Duodenal mucosa (tissue), 2 donors: ENCODE data around the gene TSC22D3.
"Not testable (repeated sequence)": the region's sequence is repeated elsewhere in the genome, so short reads cannot be mapped to it uniquely, and the experiment has no call there.

ENCODE experiments used
- H3K27ac ChIP-seq: one replicate; pipeline ENCODE4 v1.7.0; 2013; ENCODE audit warnings: low read depth, low read length
- H3K27me3 ChIP-seq, 2 donors: one replicate each; pipeline ENCODE4 v1.7.0; 2013; ENCODE audit warnings: low read length in 2 of 2, control low read depth in 1 of 2; ENCODE audit not compliant: insufficient read depth in 2 of 2, control insufficient read depth in 1 of 2
- H3K36me3 ChIP-seq, 2 donors: one replicate each; pipeline ENCODE4 v1.7.0; 2013; ENCODE audit warnings: low read length in 2 of 2, control low read depth in 1 of 2; ENCODE audit not compliant: insufficient read depth in 2 of 2, control insufficient read depth in 1 of 2
- H3K4me1 ChIP-seq, 2 donors: one replicate each; pipeline ENCODE4 v1.7.0; 2013; ENCODE audit warnings: low read length in 2 of 2, control low read depth in 1 of 2; ENCODE audit not compliant: insufficient read depth in 2 of 2, control insufficient read depth in 1 of 2
- H3K4me3 ChIP-seq, 2 donors: one replicate each; pipeline ENCODE4 v1.7.0; 2013; ENCODE audit warnings: low read length in 2 of 2, low read depth in 1 of 2
- H3K9ac ChIP-seq, 2 donors: one replicate each; pipeline ENCODE4 v1.7.0; 2013; ENCODE audit warnings: low read length in 2 of 2, low read depth in 1 of 2
- H3K9me3 ChIP-seq, 2 donors: one replicate each; pipeline ENCODE4 v1.7.0; 2013; ENCODE audit warnings: low read length in 2 of 2, control low read depth in 1 of 2; ENCODE audit not compliant: control insufficient read depth in 1 of 2

Gene TSC22D3

DNA sequence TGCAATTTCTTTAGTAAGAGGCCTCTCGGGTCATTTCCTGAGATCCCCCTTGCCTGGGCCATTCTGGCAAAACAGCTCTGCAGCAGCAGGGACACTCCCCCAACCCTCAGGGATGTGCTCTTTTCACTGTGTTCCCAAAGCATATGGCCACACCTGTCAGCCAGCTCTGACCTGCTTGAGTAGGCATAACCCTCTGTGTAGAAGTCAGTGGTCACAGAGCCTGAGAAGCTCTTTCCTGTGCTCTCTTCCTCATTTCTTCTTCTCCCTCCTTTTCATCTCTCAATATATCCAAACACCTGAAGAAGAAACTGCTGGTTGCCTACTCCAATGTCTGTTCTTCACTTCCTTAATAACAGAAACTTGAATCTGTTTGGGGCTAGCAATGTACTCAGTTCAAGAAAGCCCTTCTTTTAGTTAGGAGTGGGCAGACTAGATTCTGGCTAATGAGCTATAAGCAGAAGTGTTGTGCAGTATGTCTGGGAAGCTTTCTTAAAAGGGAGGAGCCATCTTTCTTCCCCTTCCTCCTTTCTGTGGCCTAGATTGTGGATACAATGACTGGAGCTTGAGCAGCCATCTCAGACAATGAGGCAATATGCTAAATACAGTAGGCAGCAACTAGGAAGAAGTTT, 74.0 kb downstream of the TSC22D3 start:
- no peak overlapping the region for H3K4me3 ChIP-seq
- H3K36me3 ChIP-seq, result no peaks in the 10 kb centered on the region
- no peaks in the 10 kb centered on the region for H3K27me3 ChIP-seq
- H3K27ac ChIP-seq, result no peak overlapping the region
- no peak overlapping the region for H3K9ac ChIP-seq
- H3K9me3 ChIP-seq, result no peaks in the 10 kb centered on the region
- peaks cover 7 to 10% of the 10 kb centered on the region in 2 donors for H3K4me1 ChIP-seq

DNA sequence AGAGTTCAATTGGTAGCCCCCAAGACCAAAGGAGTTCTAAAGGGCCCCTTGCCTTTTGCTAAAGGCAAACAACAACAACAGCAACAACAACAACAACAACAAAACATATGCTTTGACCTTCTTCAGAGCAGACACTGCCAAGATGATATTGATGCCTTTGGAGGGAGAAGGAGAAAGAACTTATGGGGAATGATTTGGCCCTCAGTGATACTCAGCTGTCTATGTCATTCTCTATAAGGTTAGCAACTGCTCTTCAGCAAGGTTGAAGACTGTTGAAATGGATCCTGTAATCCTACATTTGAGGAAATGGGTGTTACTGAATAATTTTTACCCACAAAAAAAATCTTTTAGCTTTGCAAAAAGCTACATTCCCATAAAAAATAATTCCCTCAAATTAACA, 74.8 kb downstream of the TSC22D3 start:
- no peaks in the 10 kb centered on the region for H3K36me3 ChIP-seq
- no peak overlapping the region for H3K9ac ChIP-seq
- H3K27ac ChIP-seq, result no peak overlapping the region

GRCh38 chrX:107700317-107700774, 75.2 kb downstream of the TSC22D3 start:
- H3K27me3 ChIP-seq, result no peaks in the 10 kb centered on the region
- no peak overlapping the region for H3K27ac ChIP-seq
- no peaks in the 10 kb centered on the region for H3K9me3 ChIP-seq
- peaks cover 7 to 10% of the 10 kb centered on the region in 2 donors for H3K4me1 ChIP-seq
- no peaks in the 10 kb centered on the region for H3K36me3 ChIP-seq
- no peak overlapping the region for H3K9ac ChIP-seq
- no peak overlapping the region for H3K4me3 ChIP-seq

More for the DNA sequence above, 74.8 kb downstream of the TSC22D3 start:
- Histone ChIP-seq H3K27me3 (no peaks in the 10 kb centered on the region), H3K9me3 (no peaks in the 10 kb centered on the region), H3K4me1 (peaks cover 7 to 10% of the 10 kb centered on the region in 2 donors), H3K4me3 (no peak overlapping the region)

GRCh38 chrX:107699616-107700015, 76.0 kb downstream of the TSC22D3 start:
- peaks cover 7 to 10% of the 10 kb centered on the region in 2 donors for H3K4me1 ChIP-seq
- no peak overlapping the region for H3K27ac ChIP-seq
- H3K27me3 ChIP-seq, result no peaks in the 10 kb centered on the region
- no peaks in the 10 kb centered on the region for H3K9me3 ChIP-seq
- H3K36me3 ChIP-seq, result no peaks in the 10 kb centered on the region
- H3K4me3 ChIP-seq, result no peak overlapping the region
- H3K9ac ChIP-seq, result no peak overlapping the region

GRCh38 chrX:107691024-107691448, 84.6 kb downstream of the TSC22D3 start:
- Histone ChIP-seq H3K9ac (no peak overlapping the region), H3K4me3 (no peak overlapping the region), H3K27me3 (no peaks in the 10 kb centered on the region), H3K36me3 (no peaks in the 10 kb centered on the region), H3K9me3 (no peaks in the 10 kb centered on the region), H3K4me1 (peaks cover 0 to under 1% of the 10 kb centered on the region in 2 donors), H3K27ac (no peak overlapping the region)

DNA sequence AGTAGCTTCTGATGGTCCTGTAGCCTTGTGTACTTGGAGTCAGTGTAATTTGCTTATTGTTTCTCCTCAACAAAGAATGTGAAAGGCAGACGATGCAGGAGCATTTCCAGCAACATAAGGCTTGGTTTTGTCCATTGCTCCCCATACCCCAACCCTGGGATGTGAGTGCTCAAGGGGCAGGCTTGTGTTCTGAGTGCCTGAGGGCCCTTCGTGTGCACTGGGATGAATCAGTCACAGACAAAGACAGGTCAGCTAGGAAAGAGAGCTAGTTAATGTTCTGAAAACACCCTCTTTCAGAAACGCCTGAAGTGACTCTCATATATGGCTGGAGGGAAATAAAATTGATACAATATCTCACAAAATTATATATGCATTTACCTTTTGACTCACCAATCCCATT, 88.1 kb downstream of the TSC22D3 start:
- peaks cover 30 to 34% of the 10 kb centered on the region in 2 donors for H3K4me1 ChIP-seq
- H3K27me3 ChIP-seq, result no peaks in the 10 kb centered on the region
- no peaks in the 10 kb centered on the region for H3K36me3 ChIP-seq
- no peak overlapping the region for H3K9ac ChIP-seq
- no peak overlapping the region for H3K4me3 ChIP-seq
- H3K9me3 ChIP-seq, result no peaks in the 10 kb centered on the region
- H3K27ac ChIP-seq, result no peak overlapping the region

DNA sequence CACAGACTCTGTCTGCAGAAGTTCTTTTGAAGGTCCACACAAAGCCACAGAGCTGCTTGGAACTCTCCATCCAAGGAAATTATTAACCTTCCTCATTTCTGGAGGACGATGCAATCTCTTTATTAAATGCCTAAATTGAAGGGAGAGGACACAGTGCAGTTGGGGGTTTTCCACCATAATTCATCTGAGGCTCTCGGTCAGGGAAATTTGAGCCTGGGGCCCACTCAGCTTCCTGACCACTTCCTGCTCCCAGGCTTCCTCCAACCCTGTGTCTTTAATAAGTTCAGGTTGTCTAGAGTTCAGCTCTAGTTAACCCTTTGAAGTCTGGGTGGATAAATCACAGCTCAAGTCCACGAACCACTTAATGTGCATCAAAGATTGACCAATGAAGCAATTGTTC, 88.8 kb downstream of the TSC22D3 start:
- Histone ChIP-seq H3K4me1 (peaks cover 31 to 40% of the 10 kb centered on the region in 2 donors), H3K36me3 (no peaks in the 10 kb centered on the region), H3K27me3 (no peaks in the 10 kb centered on the region), H3K4me3 (no peak overlapping the region), H3K9me3 (no peaks in the 10 kb centered on the region), H3K9ac (no peak overlapping the region), H3K27ac (no peak overlapping the region)

GRCh38 chrX:107686026-107686425, 89.6 kb downstream of the TSC22D3 start:
- H3K36me3 ChIP-seq, result no peaks in the 10 kb centered on the region
- H3K27me3 ChIP-seq, result no peaks in the 10 kb centered on the region
- H3K27ac ChIP-seq, result no peak overlapping the region
- no peak overlapping the region for H3K4me3 ChIP-seq
- no peak overlapping the region for H3K9ac ChIP-seq
- H3K4me1 ChIP-seq, result peaks cover 31 to 41% of the 10 kb centered on the region in 2 donors
- no peaks in the 10 kb centered on the region for H3K9me3 ChIP-seq

DNA sequence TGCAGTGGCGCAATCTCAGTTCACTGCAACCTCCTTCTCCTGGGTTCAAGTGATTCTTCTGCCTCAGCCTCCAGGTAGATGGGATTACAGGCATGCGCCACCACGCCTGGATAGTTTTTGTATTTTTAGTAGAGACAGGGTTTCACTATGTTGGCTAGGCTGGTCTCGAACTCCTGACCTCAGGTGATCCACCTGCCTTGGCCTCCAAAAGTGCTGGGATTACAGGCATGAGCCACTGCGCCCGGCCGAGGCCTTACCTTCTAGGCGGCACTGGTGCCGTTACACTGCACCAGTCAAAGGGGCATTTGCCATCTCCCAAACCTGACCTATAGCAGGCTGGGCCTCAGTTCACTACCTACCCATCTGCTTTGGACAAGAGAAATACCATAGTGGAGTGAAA, 90.0 kb downstream of the TSC22D3 start:
- not testable (repeated sequence) for H3K27me3 ChIP-seq, H3K27ac ChIP-seq, H3K36me3 ChIP-seq, H3K4me3 ChIP-seq, H3K9me3 ChIP-seq, H3K9ac ChIP-seq
- peaks cover 31 to 41% of the 10 kb centered on the region in 2 donors for H3K4me1 ChIP-seq

GRCh38 chrX:107684956-107685385, 90.6 kb downstream of the TSC22D3 start:
- H3K9ac ChIP-seq, result no peak overlapping the region
- no peak overlapping the region for H3K4me3 ChIP-seq
- no peaks in the 10 kb centered on the region for H3K27me3 ChIP-seq
- H3K27ac ChIP-seq, result no peak overlapping the region
- H3K36me3 ChIP-seq, result no peaks in the 10 kb centered on the region
- peaks cover 31 to 41% of the 10 kb centered on the region in 2 donors for H3K4me1 ChIP-seq
- no peaks in the 10 kb centered on the region for H3K9me3 ChIP-seq
